Measurements from ENCODE around the gene PHOX2B.
"Not testable (repeated sequence)": the region's sequence is repeated elsewhere in the genome, so short reads cannot be mapped to it uniquely, and the experiment has no call there.

- TF ChIP-seq CTCF (IDR thresholded peaks at IDR 0.05; ENCODE audit: borderline replicate concordance, extremely low read depth, low read length, poor library complexity, severe bottlenecking); EZH2 (IDR thresholded peaks at IDR 0.05; ENCODE audit: borderline replicate concordance, low read depth, low read length, severe bottlenecking): not testable (repeated sequence)
These were observed 36.9 kb downstream of the PHOX2B start for GRCh38 chr4:41711654-41712053.

Measured in DND-41 (cell line).